ENCODE measurements around the gene DPY19L2.
"Not testable (repeated sequence)": the region's sequence is repeated elsewhere in the genome, so short reads cannot be mapped to it uniquely, and the experiment has no call there.

DNA sequence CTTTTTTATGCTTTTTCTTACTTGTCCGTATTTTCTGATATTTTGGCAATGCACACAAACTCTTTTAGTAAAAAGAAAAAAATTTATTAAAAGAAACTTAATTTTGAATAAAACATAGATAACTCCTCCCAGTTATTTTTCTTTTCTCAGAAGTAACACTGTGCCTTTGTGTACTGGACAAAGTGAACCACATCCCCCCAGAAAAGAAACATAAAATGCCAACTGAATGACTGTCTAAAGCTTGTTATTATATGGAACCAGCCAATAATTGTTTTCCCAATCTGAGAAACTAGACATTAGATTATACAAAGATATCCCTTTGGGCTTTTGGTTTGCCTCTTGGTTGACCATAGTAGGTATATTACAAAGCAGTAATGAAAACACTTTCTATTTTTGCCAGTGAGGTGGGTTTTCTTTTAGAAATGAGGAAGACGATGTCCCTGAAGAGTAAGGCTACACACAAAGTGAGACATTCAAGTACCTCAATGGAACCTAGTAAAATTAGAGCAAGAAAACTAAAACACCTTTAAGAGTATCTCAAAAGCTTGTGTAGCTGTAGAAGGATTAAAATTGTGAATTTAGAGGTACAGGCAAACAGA lies 44.2 kb upstream of the DPY19L2 start:
- TF ChIP-seq EZH2 (IDR thresholded peaks at IDR 0.05; ENCODE audit: borderline replicate concordance, low read length), result not testable (repeated sequence)
- TF ChIP-seq, protein P1, sequence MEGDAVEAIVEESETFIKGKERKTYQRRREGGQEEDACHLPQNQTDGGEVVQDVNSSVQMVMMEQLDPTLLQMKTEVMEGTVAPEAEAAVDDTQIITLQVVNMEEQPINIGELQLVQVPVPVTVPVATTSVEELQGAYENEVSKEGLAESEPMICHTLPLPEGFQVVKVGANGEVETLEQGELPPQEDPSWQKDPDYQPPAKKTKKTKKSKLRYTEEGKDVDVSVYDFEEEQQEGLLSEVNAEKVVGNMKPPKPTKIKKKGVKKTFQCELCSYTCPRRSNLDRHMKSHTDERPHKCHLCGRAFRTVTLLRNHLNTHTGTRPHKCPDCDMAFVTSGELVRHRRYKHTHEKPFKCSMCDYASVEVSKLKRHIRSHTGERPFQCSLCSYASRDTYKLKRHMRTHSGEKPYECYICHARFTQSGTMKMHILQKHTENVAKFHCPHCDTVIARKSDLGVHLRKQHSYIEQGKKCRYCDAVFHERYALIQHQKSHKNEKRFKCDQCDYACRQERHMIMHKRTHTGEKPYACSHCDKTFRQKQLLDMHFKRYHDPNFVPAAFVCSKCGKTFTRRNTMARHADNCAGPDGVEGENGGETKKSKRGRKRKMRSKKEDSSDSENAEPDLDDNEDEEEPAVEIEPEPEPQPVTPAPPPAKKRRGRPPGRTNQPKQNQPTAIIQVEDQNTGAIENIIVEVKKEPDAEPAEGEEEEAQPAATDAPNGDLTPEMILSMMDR (IDR thresholded peaks at IDR 0.05; ENCODE audit: low read length), result not testable (repeated sequence)

Data from OCI-LY1 (cell line).